Erythroblast (primary cell): ENCODE data around the gene LDHAL6B.

ENCODE experiments used
- GATA1 ChIP-seq: IDR thresholded peaks from 2 replicates; pipeline ENCODE4 v1.6.1; 2011; ENCODE audit warnings: low read depth, mild to moderate bottlenecking, control low read depth, low read length, moderate library complexity
- POLR2A ChIP-seq: IDR thresholded peaks from 2 replicates; pipeline ENCODE4 v1.6.1; 2011; ENCODE audit warnings: mild to moderate bottlenecking, low read length

DNA sequence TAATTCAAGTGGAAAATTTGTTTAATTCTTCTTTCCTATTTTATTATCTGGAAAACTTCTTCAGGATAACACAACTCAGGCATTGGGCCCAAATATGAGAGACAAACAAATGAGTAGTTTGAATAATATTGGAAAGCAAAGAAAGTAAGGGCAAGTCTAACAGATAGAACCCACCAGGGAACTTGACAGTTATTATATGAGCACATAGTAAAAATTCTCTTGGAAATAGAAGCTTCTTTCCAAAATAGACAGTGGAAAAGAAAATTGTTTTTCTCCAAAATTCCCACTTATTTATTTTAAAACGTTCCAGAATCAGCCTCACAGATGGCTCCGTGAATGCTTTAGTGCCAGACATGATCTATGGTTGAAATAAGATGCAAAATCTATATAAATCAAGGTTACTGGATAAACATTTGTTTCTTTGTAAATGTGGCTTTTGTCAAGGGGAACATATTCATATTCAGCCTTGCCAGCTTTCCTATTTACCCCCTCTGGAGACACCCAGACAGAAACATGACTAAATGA is 23.9 kb downstream of the LDHAL6B start:
- TF ChIP-seq POLR2A (no peak), GATA1 (no peak)
